Measurements from ENCODE around the gene KDM5A.
"Not testable (repeated sequence)": the region's sequence is repeated elsewhere in the genome, so short reads cannot be mapped to it uniquely, and the experiment has no call there.

KDM5A gene

DNA sequence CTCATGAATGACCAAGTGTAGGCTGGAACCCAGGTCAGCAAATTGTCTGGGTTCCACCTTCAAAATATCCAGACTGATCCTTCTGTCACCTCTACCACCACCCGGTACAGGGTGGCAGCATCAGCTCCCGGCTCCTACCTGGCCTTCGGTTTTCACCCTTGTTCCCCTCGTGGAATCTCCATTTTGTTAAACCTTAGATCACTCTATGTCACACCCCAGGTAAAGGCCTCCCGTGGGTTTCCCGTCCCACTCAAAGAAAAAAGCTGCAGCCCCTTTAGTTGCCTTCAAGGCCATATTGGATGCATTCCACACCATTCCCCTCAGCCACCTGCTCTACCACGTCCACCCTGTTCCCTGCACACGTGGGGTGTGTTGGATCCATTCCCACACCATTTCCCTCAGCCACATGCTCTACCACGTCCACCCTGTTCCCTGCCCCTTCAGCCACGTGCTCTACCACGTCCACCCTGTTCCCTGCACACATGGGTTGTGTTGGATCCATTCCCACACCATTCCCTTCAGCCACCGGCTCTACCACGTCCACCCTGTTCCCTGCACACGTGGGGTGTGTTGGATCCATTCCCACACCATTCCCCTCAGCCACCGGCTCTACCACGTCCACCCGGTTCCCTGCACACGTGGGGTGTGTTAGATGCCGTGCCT lies 150.3 kb downstream of the KDM5A start:
- H3K4me1 ChIP-seq (ENCODE audit: control insufficient read depth, insufficient read depth, low read length), result no peaks in the 10 kb centered on the region

DNA sequence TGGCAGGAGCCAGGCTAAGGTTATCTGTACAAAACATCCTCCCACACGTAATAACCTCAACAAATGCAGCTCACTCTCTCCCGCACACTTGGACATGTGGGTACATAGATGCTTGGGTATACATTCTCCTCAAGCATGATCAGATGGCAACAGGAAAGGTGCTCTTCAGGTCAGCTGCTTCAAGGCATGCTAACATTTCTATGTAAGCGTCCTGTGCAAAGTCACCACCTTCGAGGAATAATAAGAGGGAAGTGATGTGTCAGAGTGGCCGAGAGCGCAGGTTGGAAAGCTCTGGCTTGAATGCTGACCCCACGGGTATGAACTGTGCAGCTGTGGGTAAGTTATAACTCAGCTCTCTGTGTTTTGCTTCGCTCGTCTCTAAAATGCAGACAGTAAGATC lies 151.0 kb downstream of the KDM5A start:
- Histone ChIP-seq H3K27me3 (ENCODE audit: control insufficient read depth, insufficient read depth, low read length) (no peaks in the 10 kb centered on the region), H3K36me3 (ENCODE audit: control insufficient read depth, insufficient read depth, low read length) (no peaks in the 10 kb centered on the region), H3K9ac (ENCODE audit: low read depth, low read length) (no peak overlapping the region), H3K9me3 (ENCODE audit: control insufficient read depth, insufficient read depth, low read length) (peaks cover 11% of the 10 kb centered on the region; the same call in 1 of the 2 replicates), H3K4me3 (ENCODE audit: low read depth, low read length) (no peak overlapping the region), H3K27ac (ENCODE audit: low read depth, low read length) (no peak overlapping the region), H3K4me1 (ENCODE audit: control insufficient read depth, insufficient read depth, low read length) (no peaks in the 10 kb centered on the region)

More for the DNA sequence above, 150.3 kb downstream of the KDM5A start:
- no peak overlapping the region for H3K9ac ChIP-seq (ENCODE audit: low read depth, low read length)
- H3K4me3 ChIP-seq (ENCODE audit: low read depth, low read length), result no peak overlapping the region
- H3K36me3 ChIP-seq (ENCODE audit: control insufficient read depth, insufficient read depth, low read length), result no peaks in the 10 kb centered on the region
- no peaks in the 10 kb centered on the region for H3K27me3 ChIP-seq (ENCODE audit: control insufficient read depth, insufficient read depth, low read length)
- H3K27ac ChIP-seq (ENCODE audit: low read depth, low read length), result no peak overlapping the region
- H3K9me3 ChIP-seq (ENCODE audit: control insufficient read depth, insufficient read depth, low read length), result peaks cover 11% of the 10 kb centered on the region; the same call in 1 of the 2 replicates

DNA sequence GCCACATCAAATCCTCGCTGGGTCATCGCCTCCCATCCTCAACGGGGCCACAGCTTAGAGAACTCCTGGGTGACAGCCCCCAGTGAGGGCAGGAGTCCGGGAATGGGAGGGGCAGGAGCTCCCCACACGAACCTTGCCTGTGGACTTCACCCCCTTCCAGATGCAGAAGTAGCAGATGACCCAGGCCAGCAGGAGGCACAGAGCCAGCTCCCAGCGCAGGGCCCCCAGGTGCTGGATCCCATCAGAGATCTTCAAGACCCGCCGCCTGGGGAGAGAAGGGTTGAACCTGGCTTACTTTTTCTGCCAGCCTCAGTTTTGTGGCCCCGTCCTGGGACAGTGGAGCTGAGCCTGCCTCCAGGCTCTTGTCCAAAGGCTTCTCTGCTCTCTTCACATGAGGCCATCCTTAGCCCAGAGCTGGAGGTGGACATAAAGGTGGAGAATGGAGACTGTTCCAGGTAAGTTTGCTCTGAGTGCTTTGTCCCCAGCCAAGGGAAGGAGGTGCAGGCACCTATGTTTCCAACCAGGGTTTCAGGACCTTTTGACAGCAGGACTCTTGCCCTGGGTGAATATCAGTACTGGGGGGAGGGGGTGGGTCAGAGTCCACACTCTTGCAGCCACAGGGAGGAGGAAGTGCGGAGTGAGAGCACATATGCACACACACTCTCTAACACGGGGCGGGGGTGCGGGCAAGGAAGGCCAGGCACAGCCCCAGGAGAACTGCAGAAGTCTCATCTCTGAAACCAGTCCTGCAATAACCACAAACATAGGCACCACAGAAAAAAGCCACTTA lies 151.9 kb downstream of the KDM5A start:
- Histone ChIP-seq H3K4me3 (ENCODE audit: low read depth, low read length) (no peak overlapping the region), H3K36me3 (ENCODE audit: control insufficient read depth, insufficient read depth, low read length) (no peaks in the 10 kb centered on the region), H3K9ac (ENCODE audit: low read depth, low read length) (no peak overlapping the region), H3K4me1 (ENCODE audit: control insufficient read depth, insufficient read depth, low read length) (no peaks in the 10 kb centered on the region), H3K27ac (ENCODE audit: low read depth, low read length) (no peak overlapping the region), H3K9me3 (ENCODE audit: control insufficient read depth, insufficient read depth, low read length) (peaks cover 11% of the 10 kb centered on the region; the same call in 1 of the 2 replicates), H3K27me3 (ENCODE audit: control insufficient read depth, insufficient read depth, low read length) (no peaks in the 10 kb centered on the region)

DNA sequence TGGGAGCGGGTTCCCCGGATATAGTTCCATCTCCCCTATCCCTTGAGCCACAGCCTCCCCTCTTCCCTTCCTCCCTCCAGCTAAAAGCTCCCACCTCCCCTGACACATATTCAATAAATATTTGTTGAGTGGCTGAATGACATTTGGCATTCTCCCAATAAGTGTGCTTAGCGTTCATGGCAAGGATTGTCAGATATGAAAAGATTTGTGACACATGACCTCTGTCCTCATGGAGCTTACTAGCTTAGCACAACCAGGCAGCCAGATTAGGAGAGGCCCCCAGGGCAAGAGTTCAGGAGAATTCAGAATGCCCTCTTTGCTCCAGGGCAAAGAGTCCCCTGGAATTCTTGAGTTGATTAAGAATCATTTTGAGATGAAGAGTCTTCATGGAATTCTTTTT lies 152.7 kb downstream of the KDM5A start:
- no peaks in the 10 kb centered on the region for H3K36me3 ChIP-seq (ENCODE audit: control insufficient read depth, insufficient read depth, low read length)
- no peak overlapping the region for H3K27ac ChIP-seq (ENCODE audit: low read depth, low read length)
- no peak overlapping the region for H3K9ac ChIP-seq (ENCODE audit: low read depth, low read length)
- no peaks in the 10 kb centered on the region for H3K4me1 ChIP-seq (ENCODE audit: control insufficient read depth, insufficient read depth, low read length)
- H3K9me3 ChIP-seq (ENCODE audit: control insufficient read depth, insufficient read depth, low read length), result peaks cover 11% of the 10 kb centered on the region; the same call in 1 of the 2 replicates
- H3K27me3 ChIP-seq (ENCODE audit: control insufficient read depth, insufficient read depth, low read length), result no peaks in the 10 kb centered on the region
- H3K4me3 ChIP-seq (ENCODE audit: low read depth, low read length), result no peak overlapping the region

DNA sequence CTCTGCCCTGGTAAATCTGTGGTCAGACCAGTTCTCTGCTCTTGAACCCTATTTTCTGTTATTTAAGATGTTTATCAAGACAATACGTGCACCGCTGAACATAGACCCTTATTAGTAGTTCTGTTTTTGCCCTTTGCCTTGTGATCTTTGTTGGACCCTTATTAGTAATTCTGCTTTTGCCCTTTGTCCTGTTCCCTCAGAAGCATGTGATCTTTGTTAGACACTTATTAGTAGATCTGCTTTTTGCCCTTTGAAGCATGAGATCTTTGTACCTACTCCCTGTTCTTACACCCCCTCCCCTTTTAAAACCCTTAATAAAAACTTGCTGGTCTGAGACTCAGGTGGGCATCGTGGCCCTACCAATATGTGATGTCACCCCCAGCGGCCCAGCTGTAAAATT lies 153.2 kb downstream of the KDM5A start:
- not testable (repeated sequence) for H3K36me3 ChIP-seq (ENCODE audit: control insufficient read depth, insufficient read depth, low read length); H3K27me3 ChIP-seq (ENCODE audit: control insufficient read depth, insufficient read depth, low read length); H3K4me1 ChIP-seq (ENCODE audit: control insufficient read depth, insufficient read depth, low read length); H3K9ac ChIP-seq (ENCODE audit: low read depth, low read length); H3K4me3 ChIP-seq (ENCODE audit: low read depth, low read length); H3K27ac ChIP-seq (ENCODE audit: low read depth, low read length)
- peaks cover 11% of the 10 kb centered on the region; the same call in 1 of the 2 replicates for H3K9me3 ChIP-seq (ENCODE audit: control insufficient read depth, insufficient read depth, low read length)

DNA sequence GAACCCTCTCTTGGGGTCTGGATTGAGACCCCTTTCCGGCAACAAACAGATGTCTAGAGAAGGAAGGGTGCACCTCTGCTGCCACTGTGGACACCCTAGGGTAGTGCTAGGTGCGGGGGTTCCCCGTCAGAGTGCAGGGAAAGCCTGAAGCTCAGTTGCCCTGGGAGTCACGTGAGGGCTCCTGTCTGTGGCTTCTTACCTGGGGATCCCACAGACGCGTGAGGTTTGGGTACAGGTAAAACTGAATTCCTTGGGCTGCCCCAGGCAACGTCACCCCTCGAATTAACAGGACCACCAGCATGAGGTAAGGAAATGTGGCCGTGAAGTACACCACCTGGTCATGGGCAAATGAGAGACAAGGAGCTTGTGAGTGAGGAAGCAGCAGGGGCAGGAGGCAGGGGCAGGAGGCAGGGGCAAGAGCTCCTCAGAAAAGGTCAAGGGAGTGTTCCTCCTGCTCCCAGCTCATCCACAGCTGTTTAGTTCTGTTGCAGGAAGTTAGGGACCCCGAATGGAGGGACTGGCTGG lies 154.2 kb downstream of the KDM5A start:
- Histone ChIP-seq H3K4me3 (ENCODE audit: low read depth, low read length) (no peak overlapping the region), H3K9ac (ENCODE audit: low read depth, low read length) (no peak overlapping the region), H3K27ac (ENCODE audit: low read depth, low read length) (no peak overlapping the region), H3K36me3 (ENCODE audit: control insufficient read depth, insufficient read depth, low read length) (no peaks in the 10 kb centered on the region), H3K9me3 (ENCODE audit: control insufficient read depth, insufficient read depth, low read length) (peaks cover 11% of the 10 kb centered on the region; the same call in 1 of the 2 replicates), H3K4me1 (ENCODE audit: control insufficient read depth, insufficient read depth, low read length) (peaks cover 5% of the 10 kb centered on the region), H3K27me3 (ENCODE audit: control insufficient read depth, insufficient read depth, low read length) (no peaks in the 10 kb centered on the region)

DNA sequence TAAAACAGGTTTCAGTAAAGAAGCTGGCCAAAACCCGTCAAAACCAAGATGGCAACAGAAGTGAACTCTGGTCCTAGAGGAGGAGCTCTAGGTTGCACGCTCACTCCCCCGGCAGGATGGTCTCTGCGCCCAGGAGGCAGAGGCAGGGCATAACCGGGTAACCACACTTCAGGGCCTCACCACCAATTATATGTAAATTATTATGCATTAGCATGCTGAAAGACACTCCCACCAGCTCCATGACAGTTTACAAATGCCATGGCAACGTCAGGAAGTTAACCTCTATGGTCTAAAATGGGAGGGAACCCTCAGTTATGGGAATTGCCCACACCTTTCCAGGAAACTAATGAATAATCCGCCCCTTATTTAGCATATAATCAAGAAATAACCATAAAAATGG lies 155.1 kb downstream of the KDM5A start:
- Histone ChIP-seq H3K9ac (ENCODE audit: low read depth, low read length) (no peak overlapping the region), H3K36me3 (ENCODE audit: control insufficient read depth, insufficient read depth, low read length) (no peaks in the 10 kb centered on the region), H3K9me3 (ENCODE audit: control insufficient read depth, insufficient read depth, low read length) (peaks cover 11% of the 10 kb centered on the region; the same call in 1 of the 2 replicates), H3K27ac (ENCODE audit: low read depth, low read length) (no peak overlapping the region), H3K4me3 (ENCODE audit: low read depth, low read length) (no peak overlapping the region), H3K27me3 (ENCODE audit: control insufficient read depth, insufficient read depth, low read length) (no peaks in the 10 kb centered on the region), H3K4me1 (ENCODE audit: control insufficient read depth, insufficient read depth, low read length) (peaks cover 5% of the 10 kb centered on the region)

DNA sequence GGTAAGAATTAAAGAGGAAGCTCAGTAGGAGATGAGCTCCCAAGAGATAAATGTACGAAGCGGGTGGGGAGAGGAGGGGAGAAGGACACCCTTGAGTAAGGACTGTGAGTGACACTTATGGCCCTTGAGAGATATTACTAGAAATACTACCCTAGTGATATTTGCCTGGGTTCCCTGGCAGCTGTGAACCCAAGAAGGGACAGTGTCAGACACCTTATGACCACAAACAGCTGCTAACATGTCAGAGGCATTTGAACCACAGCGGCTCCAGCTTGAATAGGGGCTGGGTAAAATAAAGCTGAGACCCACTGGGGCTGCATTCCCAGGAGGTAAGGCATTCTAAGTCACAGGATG lies 155.5 kb downstream of the KDM5A start:
- H3K9ac ChIP-seq (ENCODE audit: low read depth, low read length), result no peak overlapping the region
- H3K4me3 ChIP-seq (ENCODE audit: low read depth, low read length), result no peak overlapping the region
- H3K27me3 ChIP-seq (ENCODE audit: control insufficient read depth, insufficient read depth, low read length), result no peaks in the 10 kb centered on the region
- H3K27ac ChIP-seq (ENCODE audit: low read depth, low read length), result no peak overlapping the region
- H3K9me3 ChIP-seq (ENCODE audit: control insufficient read depth, insufficient read depth, low read length), result peaks cover 11% of the 10 kb centered on the region; the same call in 1 of the 2 replicates
- H3K36me3 ChIP-seq (ENCODE audit: control insufficient read depth, insufficient read depth, low read length), result no peaks in the 10 kb centered on the region
- H3K4me1 ChIP-seq (ENCODE audit: control insufficient read depth, insufficient read depth, low read length), result peaks cover 5% of the 10 kb centered on the region

DNA sequence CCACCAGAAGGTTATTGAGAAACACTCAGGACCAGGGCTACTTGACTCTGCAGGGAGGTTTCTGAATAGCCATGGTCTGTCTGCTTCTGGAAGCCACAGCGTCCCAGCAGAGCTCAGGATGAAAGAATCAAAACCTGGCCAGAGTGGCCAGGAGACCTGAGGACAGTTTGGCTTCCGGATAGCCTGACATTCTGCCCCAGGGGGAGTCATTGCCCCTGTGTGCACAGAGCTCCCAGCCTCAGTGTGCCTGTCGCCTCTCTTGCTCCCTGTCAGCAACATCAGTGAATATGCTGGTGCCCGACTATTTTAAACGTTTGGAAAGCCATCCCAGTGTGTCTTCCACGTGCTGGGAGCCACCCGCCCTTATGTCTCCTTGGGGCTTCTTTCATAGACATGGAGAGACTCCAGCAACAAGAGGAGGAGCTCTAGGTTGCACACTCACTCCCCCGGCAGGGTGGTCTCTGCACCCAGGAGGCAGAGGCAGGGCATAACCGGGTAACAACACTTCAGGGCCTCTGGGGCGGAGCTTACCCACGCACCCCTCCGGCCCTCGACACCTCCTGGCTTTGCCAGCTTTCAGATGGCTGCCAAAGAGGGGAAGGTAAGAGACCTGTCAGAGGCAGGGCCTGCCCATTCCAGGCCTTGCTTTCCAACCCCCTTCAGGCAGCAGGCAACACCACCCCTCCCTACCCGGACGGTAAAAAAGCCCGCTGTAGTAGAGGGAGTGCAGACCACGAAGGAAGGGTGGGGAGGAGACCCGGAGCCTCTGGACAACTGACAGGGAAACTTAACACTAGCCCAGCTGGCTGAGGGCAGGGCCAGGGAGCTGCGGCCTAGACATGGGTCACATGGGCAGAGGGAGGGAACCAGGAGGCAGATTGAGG lies 156.1 kb downstream of the KDM5A start:
- Histone ChIP-seq H3K27ac (ENCODE audit: low read depth, low read length) (no peak overlapping the region), H3K4me3 (ENCODE audit: low read depth, low read length) (no peak overlapping the region), H3K9ac (ENCODE audit: low read depth, low read length) (no peak overlapping the region), H3K27me3 (ENCODE audit: control insufficient read depth, insufficient read depth, low read length) (no peaks in the 10 kb centered on the region), H3K9me3 (ENCODE audit: control insufficient read depth, insufficient read depth, low read length) (peaks cover 11% of the 10 kb centered on the region; the same call in 1 of the 2 replicates), H3K4me1 (ENCODE audit: control insufficient read depth, insufficient read depth, low read length) (peaks cover 5% of the 10 kb centered on the region), H3K36me3 (ENCODE audit: control insufficient read depth, insufficient read depth, low read length) (no peaks in the 10 kb centered on the region)

DNA sequence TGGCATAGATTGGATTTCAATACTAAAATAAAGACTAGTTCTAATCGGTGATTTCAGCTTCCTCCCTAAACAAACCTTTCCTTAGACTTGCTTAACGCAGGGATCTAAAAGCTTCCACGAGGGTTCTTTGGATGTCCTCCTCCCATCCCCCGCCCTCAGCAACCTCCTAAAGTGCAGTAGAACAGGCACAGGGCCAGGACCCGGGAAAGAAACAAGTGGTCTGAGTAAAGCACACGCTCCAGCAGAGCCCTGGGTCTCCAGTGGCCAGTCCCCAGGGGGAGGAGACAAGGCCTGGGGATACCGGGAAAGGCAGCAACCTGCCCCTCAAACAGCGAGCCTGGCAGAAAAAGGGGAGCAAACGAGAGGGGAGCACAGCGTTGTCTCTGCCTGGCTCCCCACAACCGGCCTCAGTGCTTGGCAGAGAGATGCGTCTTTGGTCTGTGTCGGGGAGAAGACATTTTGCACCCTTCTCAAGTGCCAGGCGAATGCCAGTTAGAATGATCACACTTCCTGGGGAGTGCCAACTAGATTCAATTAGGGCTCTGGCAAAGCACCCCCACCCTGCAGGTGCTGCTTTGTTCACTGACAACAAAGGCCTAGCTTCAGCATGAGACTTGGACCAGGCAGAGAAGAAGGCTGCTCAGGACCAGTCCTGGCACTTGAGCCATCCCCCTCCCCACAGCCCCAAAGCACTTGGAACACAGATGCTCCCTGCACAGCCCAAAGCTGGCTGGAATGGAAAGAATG lies 158.0 kb downstream of the KDM5A start:
- H3K4me1 ChIP-seq (ENCODE audit: control insufficient read depth, insufficient read depth, low read length), result peaks cover 5% of the 10 kb centered on the region
- no peaks in the 10 kb centered on the region for H3K27me3 ChIP-seq (ENCODE audit: control insufficient read depth, insufficient read depth, low read length)
- no peak overlapping the region for H3K9ac ChIP-seq (ENCODE audit: low read depth, low read length)
- no peaks in the 10 kb centered on the region; the same call in 1 of the 2 replicates for H3K9me3 ChIP-seq (ENCODE audit: control insufficient read depth, insufficient read depth, low read length)
- H3K36me3 ChIP-seq (ENCODE audit: control insufficient read depth, insufficient read depth, low read length), result no peaks in the 10 kb centered on the region
- no peak overlapping the region for H3K4me3 ChIP-seq (ENCODE audit: low read depth, low read length)
- no peak overlapping the region for H3K27ac ChIP-seq (ENCODE audit: low read depth, low read length)
